SU-DHL-6 (cell line): ENCODE measurements around the gene MYO15B.

Source experiments
- EZH2phosphoT487 ChIP-seq: fragments of 200-600 bp; sonication (generic), shearing (Covaris generic); conservative IDR thresholded peaks from 2 replicates; pipeline ENCODE4 v1.6.1; 2018; ENCODE audit warnings: mild to moderate bottlenecking, antibody characterized with exemption, low read length, moderate library complexity, mixed read lengths
- TF ChIP-seq, protein P1 (sequence below): fragments of 200-600 bp; sonication (generic); IDR thresholded peaks from one replicate; pipeline ENCODE4 v1.5.1; 2017; ENCODE audit warnings: antibody characterized with exemption, mild to moderate bottlenecking, low read length, moderate library complexity; ENCODE audit not compliant: insufficient read depth, poor library complexity, severe bottlenecking

DNA sequence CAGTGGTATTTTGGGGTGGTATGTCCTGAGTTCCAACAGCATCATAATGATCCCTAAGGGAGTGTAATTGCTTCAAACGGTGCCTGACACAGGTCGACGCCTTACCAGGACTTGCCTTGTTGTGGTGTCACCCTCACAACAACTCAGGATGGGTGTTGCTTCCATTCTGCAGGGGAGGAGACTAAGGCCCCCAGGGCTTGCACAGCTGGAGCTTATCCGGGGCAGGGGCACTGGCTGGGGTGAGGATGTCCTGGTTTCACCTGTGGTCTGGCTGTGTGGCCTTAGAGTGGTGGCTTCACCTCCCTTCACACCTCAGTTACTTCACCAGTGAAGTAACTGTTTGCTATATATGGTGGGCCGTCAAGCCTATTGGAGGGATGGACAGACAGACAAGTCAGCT lies 38.8 kb upstream of the MYO15B start:
- TF ChIP-seq, protein P1, sequence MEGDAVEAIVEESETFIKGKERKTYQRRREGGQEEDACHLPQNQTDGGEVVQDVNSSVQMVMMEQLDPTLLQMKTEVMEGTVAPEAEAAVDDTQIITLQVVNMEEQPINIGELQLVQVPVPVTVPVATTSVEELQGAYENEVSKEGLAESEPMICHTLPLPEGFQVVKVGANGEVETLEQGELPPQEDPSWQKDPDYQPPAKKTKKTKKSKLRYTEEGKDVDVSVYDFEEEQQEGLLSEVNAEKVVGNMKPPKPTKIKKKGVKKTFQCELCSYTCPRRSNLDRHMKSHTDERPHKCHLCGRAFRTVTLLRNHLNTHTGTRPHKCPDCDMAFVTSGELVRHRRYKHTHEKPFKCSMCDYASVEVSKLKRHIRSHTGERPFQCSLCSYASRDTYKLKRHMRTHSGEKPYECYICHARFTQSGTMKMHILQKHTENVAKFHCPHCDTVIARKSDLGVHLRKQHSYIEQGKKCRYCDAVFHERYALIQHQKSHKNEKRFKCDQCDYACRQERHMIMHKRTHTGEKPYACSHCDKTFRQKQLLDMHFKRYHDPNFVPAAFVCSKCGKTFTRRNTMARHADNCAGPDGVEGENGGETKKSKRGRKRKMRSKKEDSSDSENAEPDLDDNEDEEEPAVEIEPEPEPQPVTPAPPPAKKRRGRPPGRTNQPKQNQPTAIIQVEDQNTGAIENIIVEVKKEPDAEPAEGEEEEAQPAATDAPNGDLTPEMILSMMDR: no peak
- TF ChIP-seq EZH2phosphoT487: no peak
